T-helper 2 cell treated with Interferon-gamma antibody and Interleukin-4, amounts not matched to agents 5 μg/mL and 100 μg/mL, for 36 hours (primary cell): ENCODE data around the gene AKAIN1.

Source experiments
- DNase-seq: peaks from one replicate; pipeline ENCODE4 v3.0.0; 2021; ENCODE audit warnings: low spot score
- H3K27ac Mint-ChIP-seq: one replicate; pipeline ENCODE4 v1.8.0; 2021; ENCODE audit warnings: mild to moderate bottlenecking, mixed read lengths
- H3K27me3 Mint-ChIP-seq: one replicate; pipeline ENCODE4 v1.8.0; 2021; ENCODE audit warnings: low read depth, mixed read lengths
- H3K36me3 Mint-ChIP-seq: one replicate; pipeline ENCODE4 v1.8.0; 2021; ENCODE audit warnings: low read depth, mixed read lengths
- H3K4me1 Mint-ChIP-seq: one replicate; pipeline ENCODE4 v1.8.0; 2021; ENCODE audit warnings: low read depth, mixed read lengths
- H3K4me3 Mint-ChIP-seq: one replicate; pipeline ENCODE4 v1.8.0; 2022; ENCODE audit warnings: mild to moderate bottlenecking, moderate library complexity, mixed read lengths
- H3K9me3 Mint-ChIP-seq: one replicate; pipeline ENCODE4 v1.8.0; 2021; ENCODE audit warnings: mixed read lengths

The AKAIN1 gene

DNA sequence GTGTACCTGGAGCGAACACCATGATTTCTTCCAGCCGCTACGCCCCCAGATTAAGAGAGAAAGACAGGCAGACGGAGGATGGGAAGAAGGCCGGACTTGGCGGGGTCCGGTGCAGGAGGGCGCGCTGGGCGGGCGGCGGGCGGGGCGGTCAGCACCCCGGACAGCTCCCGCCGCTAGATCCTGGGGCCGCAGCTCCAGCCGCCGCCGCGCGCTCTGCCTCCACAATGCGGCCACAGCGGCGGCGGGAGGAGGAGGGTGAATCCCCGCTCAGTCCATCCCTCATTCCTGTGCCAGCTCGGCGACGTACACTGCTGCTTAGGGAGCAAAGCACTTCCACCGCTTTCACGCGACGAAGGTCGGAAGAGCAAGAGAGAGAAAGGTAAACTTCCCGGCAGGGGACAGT lies at the start of gene AKAIN1:
AKAIN1 (minus strand) TSS at position 226 of the 403 bp plus-strand sequence; CDS start at position 22, 204 bp downstream.
- H3K9me3 Mint-ChIP-seq: no peaks in the 10 kb centered on the region
- DNase-seq: peak; percentile 10
- peak within 1 kb of the TSS; percentile 26 for H3K4me3 Mint-ChIP-seq
- peaks cover 57% of the 10 kb centered on the region for H3K27me3 Mint-ChIP-seq
- H3K27ac Mint-ChIP-seq: no peak within 1 kb of the TSS
- H3K36me3 Mint-ChIP-seq: no peaks in the 10 kb centered on the region
- H3K4me1 Mint-ChIP-seq: peaks cover 3% of the 10 kb centered on the region

DNA sequence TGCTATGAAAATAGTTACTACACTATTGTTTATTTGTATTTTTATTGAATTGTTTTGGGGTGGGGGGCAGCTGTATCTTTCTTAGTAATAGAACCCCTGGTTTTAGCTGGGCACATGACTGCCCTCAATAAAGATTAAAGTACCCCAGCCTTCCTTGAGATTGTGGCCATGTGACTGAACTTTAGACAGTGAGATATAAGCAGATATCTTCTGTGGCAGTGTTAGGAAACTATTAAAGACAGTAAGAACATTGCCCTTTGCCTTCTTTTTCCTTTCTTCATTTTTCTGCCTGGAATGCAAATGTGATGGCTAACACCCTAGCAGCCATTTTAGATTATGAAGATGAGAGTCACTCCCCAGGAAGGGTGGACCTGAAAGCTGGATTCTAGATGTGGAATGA lies 47.9 kb upstream of the AKAIN1 start:
- no peak overlapping the region for H3K27ac Mint-ChIP-seq
- no peaks in the 10 kb centered on the region for H3K9me3 Mint-ChIP-seq
- peaks cover 32% of the 10 kb centered on the region for H3K36me3 Mint-ChIP-seq
- no peak for DNase-seq
- peaks cover 21% of the 10 kb centered on the region for H3K4me1 Mint-ChIP-seq
- no peak overlapping the region for H3K4me3 Mint-ChIP-seq
- no peaks in the 10 kb centered on the region for H3K27me3 Mint-ChIP-seq

DNA sequence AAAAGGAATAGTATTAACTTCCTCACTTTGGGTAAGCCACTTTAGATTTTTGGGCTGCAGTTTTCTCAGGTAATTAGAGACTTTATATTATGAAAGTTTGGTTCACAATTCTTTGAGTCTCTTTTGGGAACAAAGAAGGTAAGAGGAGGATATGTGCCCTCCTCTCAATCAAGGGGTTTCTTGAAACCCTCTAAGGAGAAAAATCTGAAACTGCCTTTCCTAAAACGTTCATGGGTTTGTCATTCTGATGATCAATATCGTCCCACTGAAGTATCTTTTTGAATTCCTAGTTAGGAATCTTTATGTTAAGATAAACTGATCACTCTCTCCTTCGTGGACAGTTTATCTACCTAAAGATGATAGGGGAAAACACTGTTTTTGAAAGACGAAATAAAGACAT lies 42.4 kb upstream of the AKAIN1 start:
- Mint-ChIP-seq H3K9me3 (no peaks in the 10 kb centered on the region), H3K27ac (peak overlapping the region; percentile 60), H3K4me3 (peak overlapping the region; percentile 97), H3K36me3 (peaks cover 34% of the 10 kb centered on the region), H3K4me1 (peaks cover 34% of the 10 kb centered on the region), H3K27me3 (peaks cover under 1% of the 10 kb centered on the region)
- DNase-seq: no peak

DNA sequence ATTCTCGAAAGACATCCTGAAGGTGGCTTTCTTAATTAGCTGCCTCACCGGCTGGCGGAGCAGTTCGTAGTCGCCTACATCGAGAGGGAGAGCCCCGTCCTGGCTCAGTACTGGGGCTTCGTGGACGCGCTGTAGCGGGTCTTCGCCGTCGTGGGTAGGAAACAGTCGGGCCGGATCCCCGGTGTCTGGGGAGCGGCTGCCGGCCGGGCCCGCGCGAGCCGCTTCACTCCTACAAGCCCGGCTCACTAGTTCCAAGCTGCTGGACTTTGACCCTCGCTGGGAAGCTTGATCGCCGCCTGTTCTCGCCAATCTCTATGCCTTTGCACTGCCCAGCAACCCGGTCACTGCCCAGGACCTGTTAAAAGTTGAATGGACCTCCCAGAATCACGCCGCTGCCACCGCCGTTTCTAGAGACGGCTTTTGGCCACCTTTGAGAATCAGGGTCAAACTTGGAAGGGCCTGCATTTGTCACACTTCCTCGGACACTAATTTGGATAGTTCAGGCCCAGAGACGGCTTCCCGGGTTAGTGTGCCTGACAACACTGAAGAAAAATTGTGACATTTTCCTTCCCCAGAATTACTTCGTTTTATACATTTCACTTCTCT lies 41.4 kb upstream of the AKAIN1 start:
- Mint-ChIP-seq H3K36me3 (peaks cover 31% of the 10 kb centered on the region), H3K9me3 (no peaks in the 10 kb centered on the region), H3K4me3 (peak overlapping the region; percentile 97), H3K4me1 (peaks cover 34% of the 10 kb centered on the region), H3K27ac (peak overlapping the region; percentile 98), H3K27me3 (peaks cover 6% of the 10 kb centered on the region)
- peak; percentile 43 for DNase-seq

- H3K36me3 Mint-ChIP-seq: peaks cover 27% of the 10 kb centered on the region
- peak overlapping the region; percentile 97 for H3K4me3 Mint-ChIP-seq
- peaks cover 6% of the 10 kb centered on the region for H3K27me3 Mint-ChIP-seq
- H3K27ac Mint-ChIP-seq: peak overlapping the region; percentile 98
- no peaks in the 10 kb centered on the region for H3K9me3 Mint-ChIP-seq
- DNase-seq: peak; percentile 92
- peaks cover 34% of the 10 kb centered on the region for H3K4me1 Mint-ChIP-seq
Observed at GRCh38 chr18:5237723-5238370, 40.8 kb upstream of the AKAIN1 start.

GRCh38 chr18:5237083-5237722 lies 40.1 kb upstream of the AKAIN1 start:
- no peak for DNase-seq
- H3K4me3 Mint-ChIP-seq: peak overlapping the region; percentile 97
- peaks cover 21% of the 10 kb centered on the region for H3K36me3 Mint-ChIP-seq
- H3K27ac Mint-ChIP-seq: peak overlapping the region; percentile 98
- H3K4me1 Mint-ChIP-seq: peaks cover 29% of the 10 kb centered on the region
- peaks cover 6% of the 10 kb centered on the region for H3K27me3 Mint-ChIP-seq
- no peaks in the 10 kb centered on the region for H3K9me3 Mint-ChIP-seq

DNA sequence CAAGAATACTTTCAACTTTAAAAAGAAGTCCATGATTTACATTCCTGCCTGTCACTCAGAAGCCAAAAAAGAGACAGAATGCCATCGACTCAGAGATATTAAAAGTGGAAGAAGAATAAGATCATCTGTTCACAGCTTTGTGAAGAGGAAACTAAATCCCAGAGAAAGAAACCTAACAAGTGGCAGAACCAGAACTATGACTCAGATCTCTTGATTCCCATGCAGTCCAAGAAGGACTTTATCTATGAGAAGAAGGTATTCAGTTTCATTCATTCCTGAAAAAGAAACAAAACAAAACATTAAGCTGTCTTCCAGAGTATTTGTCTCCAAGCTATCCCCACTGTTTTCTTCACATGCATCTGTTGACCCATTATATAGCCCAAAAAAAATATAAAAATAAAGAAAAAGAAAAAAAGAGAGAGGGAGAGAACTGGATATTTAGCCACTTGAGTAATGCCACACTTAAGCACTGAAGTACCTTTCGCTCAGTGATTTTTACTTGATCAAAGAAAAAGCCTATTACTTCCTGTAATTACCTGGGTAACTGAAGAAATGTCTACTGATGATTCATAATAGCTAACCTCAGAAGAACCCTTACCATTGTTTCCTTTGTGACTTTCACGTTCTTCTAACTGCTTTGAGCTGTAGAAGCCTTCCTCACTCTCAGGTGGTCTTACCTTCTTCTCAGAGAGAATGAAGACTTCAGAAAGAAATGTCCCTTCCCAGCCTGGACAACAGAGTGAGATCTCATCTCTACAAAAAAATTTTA lies 17.7 kb upstream of the AKAIN1 start:
- Mint-ChIP-seq H3K27me3 (peaks cover 7% of the 10 kb centered on the region), H3K36me3 (no peaks in the 10 kb centered on the region), H3K4me1 (no peaks in the 10 kb centered on the region), H3K27ac (no peak overlapping the region), H3K4me3 (no peak overlapping the region), H3K9me3 (no peaks in the 10 kb centered on the region)
- DNase-seq: no peak

- H3K27me3 Mint-ChIP-seq: no peaks in the 10 kb centered on the region
- no peak overlapping the region for H3K4me3 Mint-ChIP-seq
- no peaks in the 10 kb centered on the region for H3K9me3 Mint-ChIP-seq
- no peaks in the 10 kb centered on the region for H3K4me1 Mint-ChIP-seq
- DNase-seq: no peak
- H3K27ac Mint-ChIP-seq: no peak overlapping the region
- H3K36me3 Mint-ChIP-seq: no peaks in the 10 kb centered on the region
Observed at GRCh38 chr18:5207471-5208150, 10.6 kb upstream of the AKAIN1 start.

- Mint-ChIP-seq H3K4me3 (no peak overlapping the region), H3K4me1 (peaks cover 3% of the 10 kb centered on the region), H3K36me3 (no peaks in the 10 kb centered on the region), H3K9me3 (no peaks in the 10 kb centered on the region), H3K27me3 (peaks cover 59% of the 10 kb centered on the region), H3K27ac (no peak overlapping the region)
- DNase-seq: no peak
Observed at GRCh38 chr18:5198311-5198710, 1.3 kb upstream of the AKAIN1 start.

GRCh38 chr18:5197461-5197860 lies 404 bp upstream of the AKAIN1 start:
- Mint-ChIP-seq H3K27ac (no peak overlapping the region), H3K4me1 (peaks cover 3% of the 10 kb centered on the region), H3K36me3 (no peaks in the 10 kb centered on the region), H3K4me3 (no peak overlapping the region), H3K9me3 (no peaks in the 10 kb centered on the region), H3K27me3 (peaks cover 59% of the 10 kb centered on the region)
- DNase-seq: no peak

- Mint-ChIP-seq H3K4me3 (no peak overlapping the region), H3K4me1 (peaks cover 3% of the 10 kb centered on the region), H3K9me3 (no peaks in the 10 kb centered on the region), H3K27me3 (peaks cover 57% of the 10 kb centered on the region), H3K36me3 (no peaks in the 10 kb centered on the region), H3K27ac (no peak overlapping the region)
- no peak for DNase-seq
Observed at GRCh38 chr18:5196253-5197031, 615 bp downstream of the AKAIN1 start.

DNA sequence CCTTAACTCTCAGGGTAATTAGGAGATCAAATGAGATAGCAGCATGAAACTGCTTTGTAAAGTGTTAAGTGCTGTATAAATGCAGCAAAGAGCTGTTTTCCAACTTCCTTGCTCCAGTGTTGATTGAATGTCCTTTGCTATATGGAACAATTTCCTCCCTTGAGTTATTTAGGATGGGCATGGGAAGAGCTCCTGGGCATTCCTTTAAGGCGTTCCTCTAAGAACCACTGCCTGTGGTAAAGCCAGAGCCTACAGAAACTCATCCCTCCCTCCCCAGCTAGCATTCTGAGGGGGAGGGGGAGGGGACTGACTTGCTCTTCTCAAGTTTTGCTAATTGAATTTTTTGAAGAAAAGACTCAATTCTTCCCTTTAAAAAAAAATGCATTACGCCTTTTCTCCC lies 1.4 kb downstream of the AKAIN1 start:
- Mint-ChIP-seq H3K4me3 (no peak overlapping the region), H3K27ac (no peak overlapping the region), H3K9me3 (no peaks in the 10 kb centered on the region), H3K27me3 (peaks cover 57% of the 10 kb centered on the region), H3K36me3 (no peaks in the 10 kb centered on the region), H3K4me1 (peaks cover 3% of the 10 kb centered on the region)
- DNase-seq: no peak

GRCh38 chr18:5180254-5180653 lies 16.8 kb downstream of the AKAIN1 start:
- no peak overlapping the region for H3K4me3 Mint-ChIP-seq
- DNase-seq: no peak
- H3K36me3 Mint-ChIP-seq: no peaks in the 10 kb centered on the region
- no peaks in the 10 kb centered on the region for H3K9me3 Mint-ChIP-seq
- H3K27ac Mint-ChIP-seq: no peak overlapping the region
- H3K27me3 Mint-ChIP-seq: no peaks in the 10 kb centered on the region
- H3K4me1 Mint-ChIP-seq: no peaks in the 10 kb centered on the region
